ENCODE measurements around the gene CLSTN2.
"Not testable (repeated sequence)": the region's sequence is repeated elsewhere in the genome, so short reads cannot be mapped to it uniquely, and the experiment has no call there.

The CLSTN2 gene

GRCh38 chr3:140391061-140391460, 456.1 kb downstream of the CLSTN2 start:
- no peak for DNase-seq

- no peak for DNase-seq
Observed at GRCh38 chr3:140394488-140395133, 459.6 kb downstream of the CLSTN2 start.

GRCh38 chr3:140395134-140396075, 460.4 kb downstream of the CLSTN2 start:
- no peak for DNase-seq

- DNase-seq, result no peak
Observed at GRCh38 chr3:140396110-140396509, 461.1 kb downstream of the CLSTN2 start.

- DNase-seq, result no peak
Observed at GRCh38 chr3:140397847-140398246, 462.9 kb downstream of the CLSTN2 start.

GRCh38 chr3:140398387-140398786, 463.4 kb downstream of the CLSTN2 start:
- DNase-seq, result no peak

- no peak for DNase-seq
Observed at GRCh38 chr3:140399871-140400270, 464.9 kb downstream of the CLSTN2 start.

GRCh38 chr3:140403079-140403478, 468.1 kb downstream of the CLSTN2 start:
- DNase-seq, result no peak

- DNase-seq, result no peak
Observed at GRCh38 chr3:140403608-140404007, 468.6 kb downstream of the CLSTN2 start.

- DNase-seq, result no peak
Observed at GRCh38 chr3:140406655-140407054, 471.7 kb downstream of the CLSTN2 start.

GRCh38 chr3:140408252-140408651, 473.3 kb downstream of the CLSTN2 start:
- no peak for DNase-seq

- no peak for DNase-seq
Observed at GRCh38 chr3:140416666-140417065, 481.7 kb downstream of the CLSTN2 start.

- no peak for DNase-seq
Observed at GRCh38 chr3:140420621-140421357, 485.8 kb downstream of the CLSTN2 start.

- no peak for DNase-seq
Observed at GRCh38 chr3:140421884-140422283, 486.9 kb downstream of the CLSTN2 start.

- no peak for DNase-seq
Observed at GRCh38 chr3:140423146-140423545, 488.2 kb downstream of the CLSTN2 start.

- not testable (repeated sequence) for DNase-seq
Observed at GRCh38 chr3:140423574-140423973, 488.6 kb downstream of the CLSTN2 start.

- DNase-seq, result no peak
Observed at GRCh38 chr3:140424211-140424610, 489.2 kb downstream of the CLSTN2 start.

- DNase-seq, result no peak
Observed at GRCh38 chr3:140424726-140425125, 489.7 kb downstream of the CLSTN2 start.

- no peak for DNase-seq
Observed at GRCh38 chr3:140427786-140428185, 492.8 kb downstream of the CLSTN2 start.

GRCh38 chr3:140428380-140428779, 493.4 kb downstream of the CLSTN2 start:
- no peak for DNase-seq

- no peak for DNase-seq
Observed at GRCh38 chr3:140429791-140430190, 494.8 kb downstream of the CLSTN2 start.

- DNase-seq, result no peak
Observed at GRCh38 chr3:140430494-140430893, 495.5 kb downstream of the CLSTN2 start.

- peak; percentile 83 for DNase-seq
Observed at GRCh38 chr3:140432229-140432669, 497.3 kb downstream of the CLSTN2 start.
